ENCODE results near the gene CNTNAP3B.
"Not testable (repeated sequence)": the region's sequence is repeated elsewhere in the genome, so short reads cannot be mapped to it uniquely, and the experiment has no call there.

CNTNAP3B gene

GRCh38 chr9:41974906-41975305 is 154.3 kb downstream of the CNTNAP3B start:
- DNase-seq = not testable (repeated sequence)

- not testable (repeated sequence) for DNase-seq
These were observed 176.2 kb downstream of the CNTNAP3B start for GRCh38 chr9:41953007-41953406.

- DNase-seq = not testable (repeated sequence)
These were observed 187.5 kb downstream of the CNTNAP3B start for GRCh38 chr9:41941738-41942137.

- not testable (repeated sequence) for DNase-seq
These were observed 191.1 kb downstream of the CNTNAP3B start for GRCh38 chr9:41938143-41938542.

GRCh38 chr9:41935727-41936126 is 193.5 kb downstream of the CNTNAP3B start:
- not testable (repeated sequence) for DNase-seq

GRCh38 chr9:41929172-41929571 is 200.1 kb downstream of the CNTNAP3B start:
- not testable (repeated sequence) for DNase-seq

- not testable (repeated sequence) for DNase-seq
These were observed 211.9 kb downstream of the CNTNAP3B start for GRCh38 chr9:41917374-41917773.

GRCh38 chr9:41905488-41905887 is 223.7 kb downstream of the CNTNAP3B start:
- DNase-seq = not testable (repeated sequence)

- DNase-seq = not testable (repeated sequence)
These were observed 226.5 kb downstream of the CNTNAP3B start for GRCh38 chr9:41902762-41903161.

GRCh38 chr9:41898720-41899343 is 230.4 kb downstream of the CNTNAP3B start:
- not testable (repeated sequence) for DNase-seq

- not testable (repeated sequence) for DNase-seq
These were observed 254.7 kb downstream of the CNTNAP3B start for GRCh38 chr9:41874557-41874956.

GRCh38 chr9:41855422-41855821 is 273.8 kb downstream of the CNTNAP3B start:
- DNase-seq = not testable (repeated sequence)

- not testable (repeated sequence) for DNase-seq
These were observed 277.1 kb downstream of the CNTNAP3B start for GRCh38 chr9:41851848-41852740.

GRCh38 chr9:41847829-41848228 is 281.4 kb downstream of the CNTNAP3B start:
- not testable (repeated sequence) for DNase-seq

Measured in erythroblast (primary cell).